Brain microvascular endothelial cell (primary cell): ENCODE results near the gene SLC9A3.

Experiments used
- DNase-seq: peaks from one replicate; pipeline ENCODE4 v3.0.0-alpha.2; 2020
- H3K27ac ChIP-seq: fragments of 250-450 bp; sonication (Bioruptor Pico); 2 replicates; pipeline ENCODE4 v1.5.1; 2020; ENCODE audit warnings: mild to moderate bottlenecking, moderate library complexity
- H3K27me3 ChIP-seq: fragments of 250-450 bp; sonication (Bioruptor Pico); replicated peaks from 2 replicates; pipeline ENCODE4 v1.5.1; 2020; ENCODE audit warnings: mild to moderate bottlenecking
- H3K36me3 ChIP-seq: fragments of 250-450 bp; sonication (Bioruptor Pico); replicated peaks from 2 replicates; pipeline ENCODE4 v1.5.1; 2020; ENCODE audit warnings: mild to moderate bottlenecking
- H3K4me3 ChIP-seq: 2 replicates; pipeline ENCODE4 v1.5.1; 2011; ENCODE audit warnings: low read depth, mild to moderate bottlenecking, control low read depth, low read length, moderate library complexity
- in situ Hi-C: cut with HindIII; loops from 2 replicates; pipeline ENCODE4 v1.10.0; 2017; ENCODE audit warnings: low sequenced_read_pairs, low pct_ligation_motif_present
- TF ChIP-seq, protein P1 (sequence below): IDR thresholded peaks from 2 replicates; pipeline ENCODE4 v1.5.1; 2011; ENCODE audit warnings: low read depth, mild to moderate bottlenecking, moderate library complexity, low read length, control low read depth, inconsistent platforms; ENCODE audit errors: missing control alignments

SLC9A3 gene

GRCh38 chr5:426392-426976 is 97.8 kb downstream of the SLC9A3 start:
- Histone ChIP-seq H3K4me3 (no peak overlapping the region), H3K27me3 (no peaks in the 10 kb centered on the region), H3K27ac (no peak overlapping the region), H3K36me3 (no peaks in the 10 kb centered on the region)
- no peak for DNase-seq
- in situ Hi-C loops = no loop called here
- TF ChIP-seq, protein P1, sequence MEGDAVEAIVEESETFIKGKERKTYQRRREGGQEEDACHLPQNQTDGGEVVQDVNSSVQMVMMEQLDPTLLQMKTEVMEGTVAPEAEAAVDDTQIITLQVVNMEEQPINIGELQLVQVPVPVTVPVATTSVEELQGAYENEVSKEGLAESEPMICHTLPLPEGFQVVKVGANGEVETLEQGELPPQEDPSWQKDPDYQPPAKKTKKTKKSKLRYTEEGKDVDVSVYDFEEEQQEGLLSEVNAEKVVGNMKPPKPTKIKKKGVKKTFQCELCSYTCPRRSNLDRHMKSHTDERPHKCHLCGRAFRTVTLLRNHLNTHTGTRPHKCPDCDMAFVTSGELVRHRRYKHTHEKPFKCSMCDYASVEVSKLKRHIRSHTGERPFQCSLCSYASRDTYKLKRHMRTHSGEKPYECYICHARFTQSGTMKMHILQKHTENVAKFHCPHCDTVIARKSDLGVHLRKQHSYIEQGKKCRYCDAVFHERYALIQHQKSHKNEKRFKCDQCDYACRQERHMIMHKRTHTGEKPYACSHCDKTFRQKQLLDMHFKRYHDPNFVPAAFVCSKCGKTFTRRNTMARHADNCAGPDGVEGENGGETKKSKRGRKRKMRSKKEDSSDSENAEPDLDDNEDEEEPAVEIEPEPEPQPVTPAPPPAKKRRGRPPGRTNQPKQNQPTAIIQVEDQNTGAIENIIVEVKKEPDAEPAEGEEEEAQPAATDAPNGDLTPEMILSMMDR = no peak

GRCh38 chr5:425714-426113 is 98.5 kb downstream of the SLC9A3 start:
- no peak overlapping the region for H3K27ac ChIP-seq
- no peak for DNase-seq
- TF ChIP-seq, protein P1 = peak; percentile 50
- no peaks in the 10 kb centered on the region for H3K36me3 ChIP-seq
- in situ Hi-C loops = no loop called here
- H3K4me3 ChIP-seq = no peak overlapping the region
- no peaks in the 10 kb centered on the region for H3K27me3 ChIP-seq

DNA sequence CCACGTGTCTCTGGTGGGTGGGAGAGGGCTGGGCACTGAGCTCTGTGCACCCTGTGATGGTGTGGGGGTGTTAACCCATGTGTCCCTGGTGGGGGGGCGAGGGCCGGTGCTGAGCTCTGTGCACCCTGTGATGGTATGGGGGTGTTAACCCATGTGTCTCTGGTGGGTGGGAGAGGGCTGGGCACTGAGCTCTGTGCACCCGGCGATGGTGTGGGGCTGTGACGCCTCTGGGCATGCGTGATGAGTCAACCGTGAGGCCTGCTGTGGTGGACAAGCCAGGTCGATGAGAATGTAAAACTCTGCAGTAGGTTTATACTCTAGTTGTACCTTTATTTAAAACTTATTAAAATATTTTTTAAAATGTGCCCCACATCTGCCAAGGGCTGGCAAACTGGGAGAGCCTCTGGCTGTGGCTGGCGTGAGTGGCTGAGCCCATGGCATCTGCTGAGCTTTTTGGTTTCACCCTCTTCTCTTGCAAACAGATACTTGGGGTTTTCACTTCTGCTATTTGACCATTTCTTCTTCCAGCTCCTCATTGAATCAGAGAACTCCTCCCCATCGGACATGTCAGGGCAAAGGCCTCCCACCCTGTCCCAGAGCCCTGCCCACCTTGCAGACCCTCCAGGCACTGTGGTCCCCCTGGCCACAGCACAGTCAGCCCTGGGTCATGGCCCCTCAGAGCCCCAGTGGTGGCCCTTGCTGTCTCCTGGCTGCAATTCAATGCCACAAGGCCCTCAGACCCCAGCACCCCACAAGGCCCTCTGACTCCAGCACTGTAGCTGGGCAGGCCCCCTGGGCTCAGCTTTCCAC is 99.7 kb downstream of the SLC9A3 start:
- TF ChIP-seq, protein P1 = no peak
- H3K36me3 ChIP-seq = no peaks in the 10 kb centered on the region
- H3K4me3 ChIP-seq = no peak overlapping the region
- H3K27me3 ChIP-seq = no peaks in the 10 kb centered on the region
- no peak for DNase-seq
- H3K27ac ChIP-seq = no peak overlapping the region
- in situ Hi-C loops = no loop called here

GRCh38 chr5:423626-424261 is 100.5 kb downstream of the SLC9A3 start:
- H3K36me3 ChIP-seq = no peaks in the 10 kb centered on the region
- in situ Hi-C loops = no loop called here
- H3K27ac ChIP-seq = no peak overlapping the region

GRCh38 chr5:423233-423565 is 101.0 kb downstream of the SLC9A3 start:
- H3K4me3 ChIP-seq = no peak overlapping the region
- in situ Hi-C loops = no loop called here
- no peaks in the 10 kb centered on the region for H3K36me3 ChIP-seq
- no peaks in the 10 kb centered on the region for H3K27me3 ChIP-seq
- no peak for DNase-seq
- TF ChIP-seq, protein P1 = no peak
- H3K27ac ChIP-seq = no peak overlapping the region

More at GRCh38 chr5:423626-424261, 100.5 kb downstream of the SLC9A3 start:
- TF ChIP-seq, protein P1 = no peak
- DNase-seq = no peak
- Histone ChIP-seq H3K27me3 (no peaks in the 10 kb centered on the region), H3K4me3 (no peak overlapping the region)
